ENCODE results near the gene C1QTNF7. TPM values are rescaled to one million over a fixed set of nuclear protein-coding genes. Genes with fewer than 3 reads are reported as not detected.

Gene C1QTNF7
- polyA plus RNA-seq, 1 of the 3 experiments (the other 2 are of a cell fraction), result not detected

DNA sequence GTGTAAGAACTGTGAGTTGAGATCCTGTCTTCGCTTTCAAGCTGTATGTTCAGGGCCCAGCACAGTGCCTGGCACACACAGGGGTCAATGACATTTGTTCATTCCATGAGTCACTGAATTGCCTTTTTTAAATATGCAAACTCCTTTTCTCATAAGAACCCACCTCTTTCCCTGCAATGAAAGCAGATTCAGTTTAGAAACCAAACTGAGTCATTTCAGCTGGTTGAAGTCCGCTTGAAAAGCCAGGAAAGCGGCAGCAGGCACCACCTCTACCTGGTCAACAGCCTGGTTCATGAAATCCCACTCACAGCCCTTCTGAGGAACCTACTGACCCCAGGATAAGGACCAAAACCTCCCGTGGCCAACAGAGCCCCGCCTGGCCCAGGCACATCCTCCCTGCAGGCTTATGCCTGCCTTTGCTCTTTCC, 4.5 kb upstream of the C1QTNF7 start:
- Histone ChIP-seq H4K20me1 (ENCODE audit: insufficient read depth) (no peaks in the 10 kb centered on the region), H3K9ac (no peak overlapping the region), H3F3A (replicated peaks; ENCODE audit: insufficient read depth) (no peaks in the 10 kb centered on the region), H3K79me2 (ENCODE audit: insufficient read depth) (no peaks in the 10 kb centered on the region), H3K4me2 (no peak overlapping the region), H3K27me3 (ENCODE audit: insufficient read depth) (no peaks in the 10 kb centered on the region), H3K9me2 (no peaks in the 10 kb centered on the region), H3K4me3 (ENCODE audit: low read depth in 2 of 2, low read length in 1 of 2) (no peak overlapping the region), H3K27ac (ENCODE audit: low read depth in 2 of 2, low read length in 1 of 2) (no peak overlapping the region), H3K36me3 (replicated peaks in 1 of 2; ENCODE audit: control insufficient read depth in 1 of 2, insufficient read depth in 2 of 2, low read length in 1 of 2) (no peaks in the 10 kb centered on the region), H3K9me3 (no peaks in the 10 kb centered on the region), H3K4me1 (ENCODE audit: control insufficient read depth in 1 of 2, insufficient read depth in 2 of 2, low read depth in 1 of 2, low read length in 1 of 2) (no peaks in the 10 kb centered on the region), H2AFZ (ENCODE audit: low read depth) (no peak overlapping the region)
- no peak for DNase-seq
- ChIA-PET POLR2A (no interaction called here), CTCF (interaction anchor here (1.2 kb wide), 1 partner anchor 46 kb away, joined by 3 read pairs; no protein-coding TSS in a partner anchor)
- TF ChIP-seq NFIC (IDR thresholded peaks at IDR 0.05; ENCODE audit: borderline replicate concordance) (no peak), RAD21 (IDR thresholded peaks at IDR 0.05; ENCODE audit: low read length) (no peak), RCOR1 (IDR thresholded peaks at IDR 0.05; ENCODE audit: low read length) (no peak), CHD2 (IDR thresholded peaks at IDR 0.05; ENCODE audit: low read length, partially characterized antibody) (no peak), RFX5 (IDR thresholded peaks at IDR 0.05; ENCODE audit: low read length) (no peak), MAX (IDR thresholded peaks at IDR 0.05; ENCODE audit: low read depth) (no peak), MXI1 (IDR thresholded peaks at IDR 0.05; ENCODE audit: low read depth, low read length) (no peak), SMC3 (IDR thresholded peaks at IDR 0.05; ENCODE audit: low read depth, low read length) (no peak), TCF12 (IDR thresholded peaks at IDR 0.05) (no peak), MEF2A (IDR thresholded peaks at IDR 0.05; ENCODE audit: borderline replicate concordance, low read depth) (no peak), POLR2AphosphoS5 (IDR thresholded peaks at IDR 0.05; ENCODE audit: low read depth, low read length) (no peak), NRF1 (IDR thresholded peaks at IDR 0.05; ENCODE audit: low read depth, low read length) (no peak), EP300 (IDR thresholded peaks at IDR 0.05; ENCODE audit: borderline replicate concordance in 1 of 2, low read depth in 1 of 2, low read length in 1 of 2) (no peak), PBX3 (IDR thresholded peaks at IDR 0.05) (no peak)
- TF ChIP-seq, protein P1, sequence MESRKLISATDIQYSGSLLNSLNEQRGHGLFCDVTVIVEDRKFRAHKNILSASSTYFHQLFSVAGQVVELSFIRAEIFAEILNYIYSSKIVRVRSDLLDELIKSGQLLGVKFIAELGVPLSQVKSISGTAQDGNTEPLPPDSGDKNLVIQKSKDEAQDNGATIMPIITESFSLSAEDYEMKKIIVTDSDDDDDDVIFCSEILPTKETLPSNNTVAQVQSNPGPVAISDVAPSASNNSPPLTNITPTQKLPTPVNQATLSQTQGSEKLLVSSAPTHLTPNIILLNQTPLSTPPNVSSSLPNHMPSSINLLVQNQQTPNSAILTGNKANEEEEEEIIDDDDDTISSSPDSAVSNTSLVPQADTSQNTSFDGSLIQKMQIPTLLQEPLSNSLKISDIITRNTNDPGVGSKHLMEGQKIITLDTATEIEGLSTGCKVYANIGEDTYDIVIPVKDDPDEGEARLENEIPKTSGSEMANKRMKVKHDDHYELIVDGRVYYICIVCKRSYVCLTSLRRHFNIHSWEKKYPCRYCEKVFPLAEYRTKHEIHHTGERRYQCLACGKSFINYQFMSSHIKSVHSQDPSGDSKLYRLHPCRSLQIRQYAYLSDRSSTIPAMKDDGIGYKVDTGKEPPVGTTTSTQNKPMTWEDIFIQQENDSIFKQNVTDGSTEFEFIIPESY (IDR thresholded peaks at IDR 0.05; ENCODE audit: borderline replicate concordance, low read depth), result no peak
- TF ChIP-seq, protein P2, sequence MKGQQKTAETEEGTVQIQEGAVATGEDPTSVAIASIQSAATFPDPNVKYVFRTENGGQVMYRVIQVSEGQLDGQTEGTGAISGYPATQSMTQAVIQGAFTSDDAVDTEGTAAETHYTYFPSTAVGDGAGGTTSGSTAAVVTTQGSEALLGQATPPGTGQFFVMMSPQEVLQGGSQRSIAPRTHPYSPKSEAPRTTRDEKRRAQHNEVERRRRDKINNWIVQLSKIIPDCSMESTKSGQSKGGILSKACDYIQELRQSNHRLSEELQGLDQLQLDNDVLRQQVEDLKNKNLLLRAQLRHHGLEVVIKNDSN (IDR thresholded peaks at IDR 0.05; ENCODE audit: borderline replicate concordance, low read depth), result no peak
- WGBS (ENCODE audit: low lambda C conversion rate), result 88% methylated on average over 5 of the region's 5 CpGs

Measured in SK-N-SH (cell line).